SIG-M5 treated with dmso at 0.1 percent for 504 hours (cell line): ENCODE measurements around the gene SNORC.
"Not testable (repeated sequence)": the region's sequence is repeated elsewhere in the genome, so short reads cannot be mapped to it uniquely, and the experiment has no call there.

ENCODE experiments used
- DNase-seq: peaks from one replicate; lab custom pipeline; 2025; ENCODE audit not compliant: unreplicated experiment; lab: John Stamatoyannopoulos, UW

Gene SNORC

GRCh38 chr2:232870018-232870765, at the start of gene SNORC:
Gene SNORC (plus strand): TSS chr2:232870264. CDS start chr2:232870342, 78 bp downstream.
- DNase-seq = no peak

- DNase-seq = no peak
Measured at GRCh38 chr2:232829988-232830387, 40.1 kb upstream of the SNORC start.

GRCh38 chr2:232831496-232831895, 38.6 kb upstream of the SNORC start:
- DNase-seq = no peak

- no peak for DNase-seq
Measured at GRCh38 chr2:232833830-232834229, 36.2 kb upstream of the SNORC start.

- no peak for DNase-seq
Measured at GRCh38 chr2:232835687-232836208, 34.3 kb upstream of the SNORC start.

- no peak for DNase-seq
Measured at GRCh38 chr2:232836934-232837333, 33.1 kb upstream of the SNORC start.

- DNase-seq = peak; percentile 60
Measured at GRCh38 chr2:232838406-232838874, 31.6 kb upstream of the SNORC start.

GRCh38 chr2:232839411-232840079, 30.5 kb upstream of the SNORC start:
- DNase-seq = peak; percentile 40

- DNase-seq = no peak
Measured at GRCh38 chr2:232842689-232843088, 27.4 kb upstream of the SNORC start.

- DNase-seq = no peak
Measured at GRCh38 chr2:232843834-232844233, 26.2 kb upstream of the SNORC start.

GRCh38 chr2:232846055-232846454, 24.0 kb upstream of the SNORC start:
- no peak for DNase-seq

GRCh38 chr2:232850039-232850438, 20.0 kb upstream of the SNORC start:
- no peak for DNase-seq

- not testable (repeated sequence) for DNase-seq
Measured at GRCh38 chr2:232852081-232852480, 18.0 kb upstream of the SNORC start.

- DNase-seq = no peak
Measured at GRCh38 chr2:232852676-232853075, 17.4 kb upstream of the SNORC start.

GRCh38 chr2:232854082-232854481, 16.0 kb upstream of the SNORC start:
- no peak for DNase-seq

- DNase-seq = no peak
Measured at GRCh38 chr2:232857158-232857563, 12.9 kb upstream of the SNORC start.

GRCh38 chr2:232859385-232859916, 10.6 kb upstream of the SNORC start:
- no peak for DNase-seq

GRCh38 chr2:232860593-232861241, 9.3 kb upstream of the SNORC start:
- no peak for DNase-seq

GRCh38 chr2:232861353-232861752, 8.7 kb upstream of the SNORC start:
- no peak for DNase-seq

GRCh38 chr2:232863996-232864395, 6.1 kb upstream of the SNORC start:
- DNase-seq = no peak

GRCh38 chr2:232865165-232865564, 4.9 kb upstream of the SNORC start:
- DNase-seq = no peak
